ENCODE results near the gene KLHDC1. TPM values are rescaled to one million over a fixed set of nuclear protein-coding genes. Genes with fewer than 3 reads are reported as not detected.
"Not testable (repeated sequence)": the region's sequence is repeated elsewhere in the genome, so short reads cannot be mapped to it uniquely, and the experiment has no call there.

The KLHDC1 gene
- total RNA-seq, 1 experiment from 2014 or later, result 0.98 TPM

DNA sequence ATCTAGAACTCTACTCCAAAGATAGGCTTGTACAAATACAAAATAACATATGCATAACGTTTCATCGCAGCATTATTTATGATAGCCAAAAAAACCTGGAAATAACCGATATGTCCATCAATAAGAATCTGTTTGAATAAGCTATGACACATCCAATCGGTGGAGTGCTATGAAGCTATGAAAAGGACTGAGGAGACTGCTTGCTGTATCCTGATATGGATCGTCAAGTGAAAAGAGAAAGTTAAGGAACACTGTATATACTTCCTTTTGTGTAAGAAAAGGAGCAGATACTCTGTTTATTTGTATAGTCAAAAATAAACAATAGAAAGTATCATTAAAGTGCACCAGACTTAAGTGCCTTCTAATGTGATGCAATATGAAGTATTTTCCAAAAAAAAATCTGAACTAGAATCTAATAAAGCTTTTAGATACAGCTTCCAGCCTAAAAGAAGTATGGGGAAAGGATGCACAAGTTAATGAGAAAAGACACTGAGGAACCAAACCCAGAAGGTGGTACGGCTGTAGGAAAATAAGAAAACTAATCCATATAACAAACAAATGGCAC lies 645 bp upstream of the KLHDC1 start:
- H3K36me3 Mint-ChIP-seq (ENCODE audit: insufficient read depth, unreplicated experiment), result peaks cover 9% of the 10 kb centered on the region
- Histone ChIP-seq H3K4me1 (peaks cover 4% of the 10 kb centered on the region; the same call in 1 of the 2 replicates), H3K27me3 (replicated peaks; ENCODE audit: control insufficient read depth, insufficient read depth, low read length) (no peaks in the 10 kb centered on the region), H3K4me3 (ENCODE audit: low read depth, low read length) (peak overlapping the region; percentile 87), H3K9me3 (no peaks in the 10 kb centered on the region), H3K36me3 (ENCODE audit: control insufficient read depth, insufficient read depth, low read length) (no peaks in the 10 kb centered on the region)
- TF ChIP-seq, protein P1, sequence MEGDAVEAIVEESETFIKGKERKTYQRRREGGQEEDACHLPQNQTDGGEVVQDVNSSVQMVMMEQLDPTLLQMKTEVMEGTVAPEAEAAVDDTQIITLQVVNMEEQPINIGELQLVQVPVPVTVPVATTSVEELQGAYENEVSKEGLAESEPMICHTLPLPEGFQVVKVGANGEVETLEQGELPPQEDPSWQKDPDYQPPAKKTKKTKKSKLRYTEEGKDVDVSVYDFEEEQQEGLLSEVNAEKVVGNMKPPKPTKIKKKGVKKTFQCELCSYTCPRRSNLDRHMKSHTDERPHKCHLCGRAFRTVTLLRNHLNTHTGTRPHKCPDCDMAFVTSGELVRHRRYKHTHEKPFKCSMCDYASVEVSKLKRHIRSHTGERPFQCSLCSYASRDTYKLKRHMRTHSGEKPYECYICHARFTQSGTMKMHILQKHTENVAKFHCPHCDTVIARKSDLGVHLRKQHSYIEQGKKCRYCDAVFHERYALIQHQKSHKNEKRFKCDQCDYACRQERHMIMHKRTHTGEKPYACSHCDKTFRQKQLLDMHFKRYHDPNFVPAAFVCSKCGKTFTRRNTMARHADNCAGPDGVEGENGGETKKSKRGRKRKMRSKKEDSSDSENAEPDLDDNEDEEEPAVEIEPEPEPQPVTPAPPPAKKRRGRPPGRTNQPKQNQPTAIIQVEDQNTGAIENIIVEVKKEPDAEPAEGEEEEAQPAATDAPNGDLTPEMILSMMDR (IDR thresholded peaks at IDR 0.05; ENCODE audit: insufficient read depth in 1 of 2, low read depth in 1 of 2, low read length in 1 of 2, severe bottlenecking in 1 of 2, unreplicated experiment in 1 of 2), result no peak
- H3K4me3 Mint-ChIP-seq (ENCODE audit: unreplicated experiment), result peak overlapping the region; percentile 75
- intact Hi-C loops (cut with micrococcal nuclease; ENCODE audit: unreplicated experiment), result loop anchor here (2.0 kb wide), 1 partner anchor 29 kb away; no protein-coding TSS in a partner anchor
- no peaks in the 10 kb centered on the region for H3K9me3 Mint-ChIP-seq (ENCODE audit: unreplicated experiment)
- BruUV-seq (replicated peaks), result TSS peak; percentile 60
- ChIA-PET CTCF (no interaction called here), POLR2A (interaction anchor here (0.6 to 1.0 kb wide), 3 partner anchors 75 to 425 kb away, joined by 3 to 4 read pairs (median 3); no protein-coding TSS in a partner anchor)
- peaks cover 26% of the 10 kb centered on the region for H3K4me1 Mint-ChIP-seq (ENCODE audit: low read depth, unreplicated experiment)
- peak overlapping the region; percentile 55 for H3K27ac Mint-ChIP-seq (ENCODE audit: unreplicated experiment)
- DNase-seq, result no peak
- H3K27me3 Mint-ChIP-seq (ENCODE audit: insufficient read depth, unreplicated experiment), result no peaks in the 10 kb centered on the region

DNA sequence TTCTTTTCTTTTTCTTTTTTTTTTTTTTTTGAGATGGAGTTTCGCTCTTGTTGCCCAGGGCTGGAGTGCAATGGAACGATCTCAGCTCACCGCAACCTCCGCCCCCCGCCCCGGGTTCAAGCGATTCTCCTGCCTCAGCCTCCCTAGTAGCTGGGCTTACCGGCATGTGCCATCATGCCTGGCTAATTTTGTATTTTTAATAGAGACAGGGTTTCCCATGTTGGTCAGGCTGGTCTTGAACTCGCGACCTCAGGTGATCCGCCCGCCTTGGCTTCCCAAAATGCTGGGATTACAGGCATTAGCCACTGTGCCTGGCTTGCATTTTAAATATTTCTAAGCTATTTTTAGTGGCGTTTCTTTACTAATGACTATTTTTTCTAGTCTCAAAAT lies 810 bp downstream of the KLHDC1 start:
- BruUV-seq (replicated peaks); H3K4me1 ChIP-seq; H3K27me3 Mint-ChIP-seq (ENCODE audit: insufficient read depth, unreplicated experiment); CTCF ChIA-PET; H3K36me3 Mint-ChIP-seq (ENCODE audit: insufficient read depth, unreplicated experiment); H3K9me3 Mint-ChIP-seq (ENCODE audit: unreplicated experiment); POLR2A ChIA-PET; H3K9me3 ChIP-seq; H3K36me3 ChIP-seq (ENCODE audit: control insufficient read depth, insufficient read depth, low read length); H3K27me3 ChIP-seq (replicated peaks; ENCODE audit: control insufficient read depth, insufficient read depth, low read length): not testable (repeated sequence)
- peak in 1 of 2 experiments; percentile 9 for DNase-seq
- H3K27ac Mint-ChIP-seq (ENCODE audit: unreplicated experiment), result peak overlapping the region; percentile 55
- intact Hi-C loops (cut with micrococcal nuclease; ENCODE audit: unreplicated experiment), result loop anchor here (1.0 to 2.0 kb wide), 2 partner anchors 27 to 74 kb away; no protein-coding TSS in a partner anchor
- peak overlapping the region; percentile 75 for H3K4me3 Mint-ChIP-seq (ENCODE audit: unreplicated experiment)
- peaks cover 23% of the 10 kb centered on the region for H3K4me1 Mint-ChIP-seq (ENCODE audit: low read depth, unreplicated experiment)
- peak overlapping the region; percentile 87 for H3K4me3 ChIP-seq (ENCODE audit: low read depth, low read length)

DNA sequence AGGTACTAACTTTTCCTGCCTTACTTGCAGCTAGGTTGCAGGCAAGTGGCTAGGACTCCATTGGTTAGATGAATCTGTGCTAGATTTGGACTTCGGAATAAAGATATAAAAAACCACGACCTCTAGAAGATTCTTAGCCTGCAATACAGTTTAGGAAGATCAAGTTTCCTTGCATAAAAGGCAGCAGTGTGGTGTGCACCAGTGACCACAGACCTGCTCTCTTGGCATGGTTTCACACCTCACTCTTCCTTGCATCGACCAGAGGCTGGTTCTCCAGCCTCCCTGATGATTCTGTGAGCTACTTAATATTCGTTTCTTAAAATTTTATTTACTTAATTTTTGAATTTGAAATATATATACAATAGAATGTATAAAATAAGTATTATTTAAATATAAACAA lies 9.8 kb downstream of the KLHDC1 start:
- Mint-ChIP-seq H3K27ac (ENCODE audit: unreplicated experiment) (no peak overlapping the region), H3K27me3 (ENCODE audit: insufficient read depth, unreplicated experiment) (no peaks in the 10 kb centered on the region), H3K36me3 (ENCODE audit: insufficient read depth, unreplicated experiment) (no peaks in the 10 kb centered on the region), H3K4me3 (ENCODE audit: unreplicated experiment) (no peak overlapping the region), H3K4me1 (ENCODE audit: low read depth, unreplicated experiment) (no peaks in the 10 kb centered on the region), H3K9me3 (ENCODE audit: unreplicated experiment) (no peaks in the 10 kb centered on the region)
- CTCF ChIA-PET, result no interaction called here
- no peak for DNase-seq
- TF ChIP-seq, protein P1 (IDR thresholded peaks at IDR 0.05; ENCODE audit: insufficient read depth in 1 of 2, low read depth in 1 of 2, low read length in 1 of 2, severe bottlenecking in 1 of 2, unreplicated experiment in 1 of 2), result no peak
- BruUV-seq (replicated peaks), result no TSS peak
- no peaks in the 10 kb centered on the region for H3K4me1 ChIP-seq
- no peak overlapping the region for H3K4me3 ChIP-seq (ENCODE audit: low read depth, low read length)
- POLR2A ChIA-PET, result no interaction called here
- intact Hi-C loops (cut with micrococcal nuclease; ENCODE audit: unreplicated experiment), result no loop called here
- no peaks in the 10 kb centered on the region for H3K9me3 ChIP-seq
- no peaks in the 10 kb centered on the region for H3K27me3 ChIP-seq (replicated peaks; ENCODE audit: control insufficient read depth, insufficient read depth, low read length)
- H3K36me3 ChIP-seq (ENCODE audit: control insufficient read depth, insufficient read depth, low read length), result no peaks in the 10 kb centered on the region
